GM06990 (cell line): ENCODE results near the gene KLHL29.

ENCODE experiments used
- DNase-seq: peaks from one replicate; pipeline ENCODE4 v3.0.0-alpha.2; 2011; ENCODE audit not compliant: insufficient read length; ENCODE audit errors: extremely low read depth
- H3K27me3 ChIP-seq: replicated peaks from 2 replicates; pipeline ENCODE4 v1.6.0; 2011; ENCODE audit warnings: low read length; ENCODE audit not compliant: control insufficient read depth, insufficient read depth
- H3K36me3 ChIP-seq: 2 replicates; pipeline ENCODE4 v1.5.1; 2011; ENCODE audit warnings: low read length; ENCODE audit not compliant: control insufficient read depth, insufficient read depth
- H3K4me3 ChIP-seq: replicated peaks from 2 replicates; pipeline ENCODE4 v1.5.1; 2011; ENCODE audit warnings: low read depth, mild to moderate bottlenecking, control low read depth, low read length
- TF ChIP-seq, protein P1 (sequence below): IDR thresholded peaks from 2 replicates; pipeline ENCODE4 v1.5.1; 2011; ENCODE audit warnings: low read length, control low read depth, mild to moderate bottlenecking, inconsistent platforms; ENCODE audit not compliant: insufficient read depth, poor library complexity, severe bottlenecking

KLHL29 gene

DNA sequence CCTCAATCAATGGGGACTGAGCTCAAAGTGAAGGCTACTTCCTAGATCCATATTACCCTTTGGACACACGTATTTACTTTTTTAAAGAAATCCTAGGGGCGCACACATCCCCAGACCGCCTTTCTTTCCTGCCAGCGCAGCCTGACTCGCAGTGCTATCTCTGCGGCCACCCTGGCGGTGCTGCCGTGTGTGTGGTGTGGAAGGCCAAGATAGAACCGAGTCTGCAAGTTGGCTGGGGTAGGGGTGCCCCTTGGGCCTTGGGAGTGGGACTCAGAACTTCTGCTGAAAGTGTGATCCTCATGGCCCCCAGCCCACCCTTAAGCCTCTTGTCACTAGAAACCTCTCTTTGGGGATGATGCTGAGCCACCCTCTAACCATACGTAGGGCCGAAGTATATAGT, 143.7 kb downstream of the KLHL29 start:
- TF ChIP-seq, protein P1, sequence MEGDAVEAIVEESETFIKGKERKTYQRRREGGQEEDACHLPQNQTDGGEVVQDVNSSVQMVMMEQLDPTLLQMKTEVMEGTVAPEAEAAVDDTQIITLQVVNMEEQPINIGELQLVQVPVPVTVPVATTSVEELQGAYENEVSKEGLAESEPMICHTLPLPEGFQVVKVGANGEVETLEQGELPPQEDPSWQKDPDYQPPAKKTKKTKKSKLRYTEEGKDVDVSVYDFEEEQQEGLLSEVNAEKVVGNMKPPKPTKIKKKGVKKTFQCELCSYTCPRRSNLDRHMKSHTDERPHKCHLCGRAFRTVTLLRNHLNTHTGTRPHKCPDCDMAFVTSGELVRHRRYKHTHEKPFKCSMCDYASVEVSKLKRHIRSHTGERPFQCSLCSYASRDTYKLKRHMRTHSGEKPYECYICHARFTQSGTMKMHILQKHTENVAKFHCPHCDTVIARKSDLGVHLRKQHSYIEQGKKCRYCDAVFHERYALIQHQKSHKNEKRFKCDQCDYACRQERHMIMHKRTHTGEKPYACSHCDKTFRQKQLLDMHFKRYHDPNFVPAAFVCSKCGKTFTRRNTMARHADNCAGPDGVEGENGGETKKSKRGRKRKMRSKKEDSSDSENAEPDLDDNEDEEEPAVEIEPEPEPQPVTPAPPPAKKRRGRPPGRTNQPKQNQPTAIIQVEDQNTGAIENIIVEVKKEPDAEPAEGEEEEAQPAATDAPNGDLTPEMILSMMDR: no peak
- no peak for DNase-seq
- H3K4me3 ChIP-seq: no peak overlapping the region
- no peaks in the 10 kb centered on the region for H3K36me3 ChIP-seq
- no peaks in the 10 kb centered on the region for H3K27me3 ChIP-seq

DNA sequence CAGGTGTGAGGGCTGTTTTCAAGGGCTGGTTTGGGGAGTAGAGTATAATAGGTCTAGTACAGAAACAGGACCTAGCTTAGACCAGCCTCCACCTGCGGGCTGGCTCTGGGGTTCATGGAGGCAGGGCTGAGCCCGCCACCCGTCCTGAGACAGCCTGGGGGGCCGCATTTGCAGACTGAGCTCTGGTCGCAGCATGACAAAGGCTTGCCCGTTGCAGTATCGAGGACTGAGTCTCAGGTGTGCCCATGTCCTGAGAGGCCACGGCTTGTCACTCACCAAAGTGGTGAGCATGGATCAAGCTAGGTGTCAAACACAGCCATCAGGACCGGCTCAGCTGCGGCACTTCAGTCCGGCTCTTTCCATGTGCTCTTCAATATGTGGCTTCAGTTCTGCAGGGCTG, 144.7 kb downstream of the KLHL29 start:
- Histone ChIP-seq H3K27me3 (no peaks in the 10 kb centered on the region), H3K4me3 (no peak overlapping the region), H3K36me3 (no peaks in the 10 kb centered on the region)
- TF ChIP-seq, protein P1: no peak
- no peak for DNase-seq

DNA sequence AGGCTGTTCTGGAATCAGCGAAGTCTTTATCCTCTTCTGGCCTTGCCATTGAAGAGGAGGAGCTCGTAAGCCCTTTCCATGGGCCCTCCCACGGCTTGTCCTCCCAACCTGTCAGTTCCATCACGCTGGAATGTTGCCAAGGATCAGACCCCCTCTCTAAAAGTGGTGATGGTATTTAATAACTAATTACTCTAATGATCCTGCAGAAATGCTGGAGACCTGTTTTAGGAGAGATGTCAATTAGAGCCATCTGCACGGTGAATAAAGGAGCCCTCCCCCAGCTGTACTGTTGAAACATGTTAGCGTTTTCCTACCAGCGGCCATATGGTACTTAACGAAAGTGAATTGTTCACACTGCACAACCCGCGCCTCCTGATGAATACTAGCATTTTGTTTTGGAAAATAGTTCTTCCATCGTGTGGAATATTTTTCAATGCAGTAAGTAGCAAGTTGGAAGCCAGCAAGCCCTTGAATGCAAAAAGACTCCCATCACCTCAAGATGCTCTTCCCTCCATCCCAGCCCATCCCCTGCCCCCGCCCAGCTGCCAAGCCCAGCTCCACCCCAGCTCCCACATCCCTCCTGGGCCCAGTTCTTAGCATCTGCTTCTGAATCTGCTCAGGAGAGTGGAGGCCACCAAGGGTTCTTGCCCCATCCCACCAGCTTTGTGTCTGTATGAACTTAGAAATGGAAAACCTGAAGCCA, 145.4 kb downstream of the KLHL29 start:
- H3K27me3 ChIP-seq: no peaks in the 10 kb centered on the region
- DNase-seq: no peak
- H3K4me3 ChIP-seq: no peak overlapping the region
- TF ChIP-seq, protein P1: no peak
- H3K36me3 ChIP-seq: no peaks in the 10 kb centered on the region

DNA sequence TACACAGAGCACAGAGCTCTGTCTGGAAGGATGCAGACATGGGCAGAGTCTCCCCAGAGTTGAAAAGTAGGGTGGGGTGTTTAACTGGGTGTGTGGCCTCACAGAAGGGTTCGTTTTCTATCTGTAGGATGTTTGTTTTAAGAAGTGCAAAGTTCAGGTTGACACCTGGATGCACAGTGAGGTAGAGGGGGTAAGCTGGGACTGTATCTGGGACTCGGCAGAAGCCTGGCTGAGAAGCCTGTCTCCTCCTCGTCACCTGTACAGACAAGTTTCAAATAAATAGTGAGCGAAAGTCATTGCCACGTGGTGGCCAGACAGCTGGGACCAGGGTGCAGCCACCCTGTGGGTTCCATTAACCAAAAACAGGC, 145.9 kb downstream of the KLHL29 start:
- no peaks in the 10 kb centered on the region for H3K36me3 ChIP-seq
- H3K27me3 ChIP-seq: no peaks in the 10 kb centered on the region
- no peak overlapping the region for H3K4me3 ChIP-seq
- TF ChIP-seq, protein P1: no peak
- DNase-seq: no peak

DNA sequence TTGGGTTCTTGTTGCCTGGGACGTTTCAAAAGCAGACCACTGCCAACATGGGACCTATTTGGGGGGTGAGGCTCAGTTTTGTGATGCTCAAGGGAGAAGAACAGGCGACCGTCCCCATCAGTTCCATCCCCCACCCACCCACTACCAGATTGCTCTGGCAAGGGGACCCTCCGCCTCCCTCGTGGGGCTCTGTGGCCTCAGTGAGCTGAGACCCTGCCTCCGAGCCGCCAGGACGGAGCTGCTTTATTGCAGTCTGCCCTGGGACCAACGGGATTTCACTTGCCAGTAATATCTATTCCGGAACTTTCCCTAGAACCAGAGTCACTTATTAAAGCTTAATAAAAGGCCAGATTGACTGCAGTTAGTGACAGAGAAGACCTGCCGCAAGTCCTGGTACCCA, 146.3 kb downstream of the KLHL29 start:
- Histone ChIP-seq H3K27me3 (no peaks in the 10 kb centered on the region), H3K4me3 (no peak overlapping the region), H3K36me3 (no peaks in the 10 kb centered on the region)
- no peak for DNase-seq
- TF ChIP-seq, protein P1: no peak

DNA sequence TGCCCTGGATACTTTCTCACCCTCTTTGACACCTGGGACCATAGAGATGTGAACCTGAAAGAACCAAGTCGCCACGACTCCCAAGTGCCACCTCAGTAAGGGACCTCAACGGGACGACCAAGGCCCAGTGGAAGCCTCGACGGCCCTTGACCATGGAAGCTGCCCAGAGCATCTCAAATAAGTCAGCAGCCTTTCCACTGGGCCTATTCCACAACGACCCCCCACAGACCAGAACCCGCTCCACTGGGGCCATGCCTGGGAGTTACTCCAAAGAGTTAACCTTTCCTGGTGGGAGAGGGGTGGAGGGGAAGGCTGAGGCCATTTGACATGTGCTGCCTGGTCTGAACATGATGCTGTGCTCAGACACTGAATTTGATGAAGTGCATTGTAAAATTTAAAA, 146.9 kb downstream of the KLHL29 start:
- H3K4me3 ChIP-seq: no peak overlapping the region
- no peak for DNase-seq

More for the DNA sequence above, 146.9 kb downstream of the KLHL29 start:
- TF ChIP-seq, protein P1: no peak
- no peaks in the 10 kb centered on the region for H3K27me3 ChIP-seq
- H3K36me3 ChIP-seq: no peaks in the 10 kb centered on the region
